ENCODE results near the gene OR51B2. TPM values are rescaled to one million over a fixed set of nuclear protein-coding genes. Genes with fewer than 3 reads are reported as not detected.
"Not testable (repeated sequence)": the region's sequence is repeated elsewhere in the genome, so short reads cannot be mapped to it uniquely, and the experiment has no call there.

OR51B2 gene
- total RNA-seq, 1 donor from 2014 or later, result not detected

- no peak for TF ChIP-seq CTCF (conservative IDR thresholded peaks at IDR 0.05; ENCODE audit: low read depth, low read length)
- H3K4me3 ChIP-seq (ENCODE audit: low read depth, low read length), result no peak overlapping the region
- DNase-seq (ENCODE audit: low read depth), result no peak
These were observed 26.3 kb downstream of the OR51B2 start for GRCh38 chr11:5297721-5298323.

- DNase-seq (ENCODE audit: low read depth); H3K4me3 ChIP-seq (ENCODE audit: low read depth, low read length): not testable (repeated sequence)
These were observed 29.6 kb downstream of the OR51B2 start for GRCh38 chr11:5294342-5294995.

- H3K4me3 ChIP-seq (ENCODE audit: low read depth, low read length), result no peak overlapping the region
- TF ChIP-seq CTCF (conservative IDR thresholded peaks at IDR 0.05; ENCODE audit: low read depth, low read length), result no peak
- no peak for DNase-seq (ENCODE audit: low read depth)
These were observed 31.1 kb downstream of the OR51B2 start for GRCh38 chr11:5293028-5293427.

- peak; percentile 94 for TF ChIP-seq CTCF (conservative IDR thresholded peaks at IDR 0.05; ENCODE audit: low read depth, low read length)
- no peak overlapping the region for H3K4me3 ChIP-seq (ENCODE audit: low read depth, low read length)
- peak; percentile 16 for DNase-seq (ENCODE audit: low read depth)
These were observed 32.8 kb downstream of the OR51B2 start for GRCh38 chr11:5291207-5291838.

GRCh38 chr11:5290106-5290505, 34.0 kb downstream of the OR51B2 start:
- TF ChIP-seq CTCF (conservative IDR thresholded peaks at IDR 0.05; ENCODE audit: low read depth, low read length), result no peak

GRCh38 chr11:5289696-5290095, 34.4 kb downstream of the OR51B2 start:
- H3K4me3 ChIP-seq (ENCODE audit: low read depth, low read length), result no peak overlapping the region
- TF ChIP-seq CTCF (conservative IDR thresholded peaks at IDR 0.05; ENCODE audit: low read depth, low read length), result no peak
- DNase-seq (ENCODE audit: low read depth), result no peak

More at GRCh38 chr11:5290106-5290505, 34.0 kb downstream of the OR51B2 start:
- no peak for DNase-seq (ENCODE audit: low read depth)
- no peak overlapping the region for H3K4me3 ChIP-seq (ENCODE audit: low read depth, low read length)

- DNase-seq (ENCODE audit: low read depth), result no peak
- TF ChIP-seq CTCF (conservative IDR thresholded peaks at IDR 0.05; ENCODE audit: low read depth, low read length), result no peak
- H3K4me3 ChIP-seq (ENCODE audit: low read depth, low read length), result no peak overlapping the region
These were observed 35.1 kb downstream of the OR51B2 start for GRCh38 chr11:5288906-5289550.

Measured in epithelial cell of proximal tubule (primary cell).